IMR-90 (cell line): ENCODE data around the gene ACOT12. TPM values are rescaled to one million over a fixed set of nuclear protein-coding genes. Genes with fewer than 3 reads are reported as not detected.

Experiments
- ATAC-seq: fragments of 200-7000 bp; cut with Tn5 transposase; 2 replicates; pipeline ENCODE4 v1.9.1; 2020; ENCODE audit warnings: low read depth, mild to moderate bottlenecking, moderate library complexity
- BruUV-seq: library from RNA; stranded (reverse); fragments of 400-500 nt; replicated peaks from 2 replicates; lab custom pipeline; 2021; lab: Mats Ljungman, UMichigan
- CTCF ChIA-PET: fragments of 300-600 bp; formaldehyde crosslinking; extraction: SDS; loops from one replicate; lab custom pipeline; 2021; ENCODE audit warnings: antibody characterized with exemption; lab: Yijun Ruan, JAX
- POLR2A ChIA-PET: fragments of 300-600 bp; sonication (Branson Sonifier 250); formaldehyde crosslinking; loops from one replicate; lab custom pipeline; 2022; ENCODE audit warnings: antibody characterized with exemption; ENCODE audit not compliant: unreplicated experiment; lab: Charles Lee
- DNase-seq: peaks from one replicate; pipeline ENCODE4 v3.0.0; 2013
- H2AFZ ChIP-seq: replicated peaks from 2 replicates; pipeline ENCODE3; 2013; ENCODE audit warnings: low read length, mild to moderate bottlenecking; ENCODE audit not compliant: poor library complexity
- H2AK5ac ChIP-seq: 2 replicates; pipeline ENCODE4 v1.6.1; 2013; ENCODE audit warnings: low read depth, low read length, inconsistent platforms
- H2AK9ac ChIP-seq: replicated peaks from 2 replicates; pipeline ENCODE3; 2013; ENCODE audit warnings: mild to moderate bottlenecking, low read depth, low read length, moderate library complexity; ENCODE audit not compliant: poor library complexity
- H2BK120ac ChIP-seq: 2 replicates; pipeline ENCODE4 v1.6.1; 2013; ENCODE audit warnings: low read depth, low read length, inconsistent platforms
- H2BK15ac ChIP-seq: 3 replicates; pipeline ENCODE4 v1.6.1; 2013; ENCODE audit warnings: low read depth, low read length, inconsistent platforms
- H2BK20ac ChIP-seq: 2 replicates; pipeline ENCODE4 v1.6.1; 2013; ENCODE audit warnings: low read depth, mild to moderate bottlenecking, inconsistent platforms, low read length, moderate library complexity
- H2BK5ac ChIP-seq: 2 replicates; pipeline ENCODE4 v1.6.1; 2013; ENCODE audit warnings: mild to moderate bottlenecking, low read depth, low read length, inconsistent platforms; ENCODE audit not compliant: poor library complexity, severe bottlenecking
- H3K14ac ChIP-seq: replicated peaks from 2 replicates; pipeline ENCODE4 v1.6.1; 2013; ENCODE audit warnings: low read depth, low read length, inconsistent platforms
- H3K18ac ChIP-seq: 2 replicates; pipeline ENCODE4 v1.6.1; 2013; ENCODE audit warnings: low read depth, low read length, control low read depth
- H3K23ac ChIP-seq: 2 replicates; pipeline ENCODE4 v1.6.1; 2013; ENCODE audit warnings: low read depth, low read length, inconsistent platforms
- H3K27ac ChIP-seq: 2 replicates; pipeline ENCODE4 v1.5.1; 2013; ENCODE audit warnings: mild to moderate bottlenecking, control low read depth, low read length; ENCODE audit not compliant: insufficient read depth
- H3K27me3 ChIP-seq: 2 replicates; pipeline ENCODE4 v1.6.1; 2013; ENCODE audit warnings: low read length; ENCODE audit not compliant: control insufficient read depth, insufficient read depth
- H3K36me3 ChIP-seq: 2 replicates; pipeline ENCODE4 v1.6.1; 2013; ENCODE audit warnings: low read length, mixed read lengths; ENCODE audit not compliant: control insufficient read depth, insufficient read depth
- H3K4ac ChIP-seq: 2 replicates; pipeline ENCODE4 v1.6.1; 2013; ENCODE audit warnings: low read depth, low read length, inconsistent platforms
- H3K4me1 ChIP-seq: 2 replicates; pipeline ENCODE4 v1.6.1; 2013; ENCODE audit warnings: low read length, mixed read lengths; ENCODE audit not compliant: control insufficient read depth, insufficient read depth
- H3K4me2 ChIP-seq: 2 replicates; pipeline ENCODE4 v1.6.1; 2013; ENCODE audit warnings: low read depth, mild to moderate bottlenecking, control low read depth, low read length, moderate library complexity
- H3K4me3 ChIP-seq: 2 replicates; pipeline ENCODE4 v1.5.1; 2013; ENCODE audit warnings: low read depth, mild to moderate bottlenecking, control low read depth, low read length, moderate library complexity; ENCODE audit not compliant: insufficient read depth
- H3K56ac ChIP-seq: 2 replicates; pipeline ENCODE4 v1.6.1; 2013; ENCODE audit warnings: low read length, inconsistent platforms; ENCODE audit not compliant: insufficient read depth; ENCODE audit errors: extremely low read depth
- H3K79me1 ChIP-seq, 2 experiments: 2 replicates each; pipeline ENCODE4 v1.6.1; 2013; ENCODE audit warnings: low read length in 2 of 2, inconsistent platforms in 1 of 2, low read depth in 1 of 2
- H3K9ac ChIP-seq: 2 replicates; pipeline ENCODE4 v1.6.1; 2013; ENCODE audit warnings: low read depth, low read length, control low read depth
- H3K9me1 ChIP-seq: 2 replicates; pipeline ENCODE4 v1.6.1; 2013; ENCODE audit warnings: low read length, inconsistent platforms; ENCODE audit not compliant: insufficient read depth
- H3K9me3 ChIP-seq: 2 replicates; pipeline ENCODE4 v1.6.1; 2013; ENCODE audit warnings: low read length; ENCODE audit not compliant: control insufficient read depth, insufficient read depth
- H4K20me1 ChIP-seq: 2 replicates; pipeline ENCODE4 v1.6.1; 2013; ENCODE audit warnings: low read length, inconsistent platforms; ENCODE audit not compliant: insufficient read depth
- H4K5ac ChIP-seq: 2 replicates; pipeline ENCODE4 v1.6.1; 2013; ENCODE audit warnings: mild to moderate bottlenecking, low read depth, low read length, control low read depth
- H4K8ac ChIP-seq, 2 experiments: 2 replicates each; pipeline ENCODE4 v1.6.1; 2013; ENCODE audit warnings: low read depth in 2 of 2, low read length in 2 of 2, control low read depth in 1 of 2, inconsistent platforms in 1 of 2
- H4K91ac ChIP-seq: 2 replicates; pipeline ENCODE4 v1.6.1; 2013; ENCODE audit warnings: low read depth, low read length, inconsistent platforms; ENCODE audit not compliant: insufficient read depth
- POLR2A ChIP-seq: IDR thresholded peaks from 2 replicates; pipeline ENCODE4 v1.6.1; 2012; ENCODE audit warnings: mild to moderate bottlenecking, low read depth, low read length
- RFX5 ChIP-seq: IDR thresholded peaks from 2 replicates; pipeline ENCODE4 v1.8.0; 2012; ENCODE audit warnings: low read depth, mild to moderate bottlenecking, low read length, moderate library complexity
- WGBS, 2 experiments: methylation state at CpG; one replicate each; pipeline versions ENCODE4 v1.1.5 to v1.1.7; 2013; ENCODE audit warnings: missing lambda C conversion rate in 2 of 2; ENCODE audit not compliant: insufficient read length in 1 of 2; ENCODE audit errors: extremely low coverage in 2 of 2; 5-methylcytosine and 5-hydroxymethylcytosine counted together
- dilution Hi-C: fragments of 300-500 bp; cut with HindIII; formaldehyde crosslinking; loops from one replicate; pipeline ENCODE4 v1.14.3; 2018; ENCODE audit warnings: low sequenced_read_pairs; ENCODE audit not compliant: unreplicated experiment
- in situ Hi-C: fragments of 300-500 bp; cut with MboI; formaldehyde crosslinking; loops from 3 replicates; pipeline ENCODE4 v1.14.3; 2019; ENCODE audit warnings: low sequenced_read_pairs, inconsistent platforms, mixed read lengths
- intact Hi-C: fragments of 100-400 bp; cut with micrococcal nuclease; formaldehyde crosslinking; loops from 2 replicates; pipeline ENCODE4 v1.10.0; 2022
- polyA plus RNA-seq, 3 experiments: library from polyadenylated mRNA; depleted of rRNA; stranded (reverse); fragments of >200 nt; gene quantifications; 2 replicates each; pipeline ENCODE4 v1.2.3, GENCODE V29; 2012; ENCODE audit warnings: low replicate concordance in 1 of 3
- total RNA-seq: library from RNA; depleted of rRNA; stranded (reverse); fragments of >200 nt; gene quantifications from 2 replicates; pipeline ENCODE4 v1.2.3, GENCODE V29; 2012

ACOT12 gene
- total and polyA plus RNA-seq, 2 of the 4 experiments (the other 2 are of a cell fraction) = not detected

DNA sequence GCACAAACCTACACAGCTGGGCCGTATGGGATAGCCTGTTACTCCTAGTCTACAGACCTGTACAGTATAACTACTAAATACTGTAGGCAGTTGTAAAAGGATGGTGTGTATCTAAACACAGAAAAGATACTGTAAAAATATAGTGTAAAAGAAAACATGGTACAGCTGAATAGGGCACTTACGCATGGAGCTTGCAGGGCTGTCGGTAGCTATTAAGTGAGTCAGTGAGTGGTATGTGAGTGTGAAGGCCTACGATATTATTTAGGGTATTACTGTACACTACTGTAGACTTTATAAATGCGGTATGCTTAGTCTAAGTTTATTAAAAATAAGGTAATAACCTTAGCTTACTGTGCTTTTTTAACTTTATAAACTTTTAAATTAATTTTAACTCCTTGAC lies 91.3 kb downstream of the ACOT12 start:
- CTCF ChIA-PET = interaction anchor here (0.6 to 1.0 kb wide), 5 partner anchors 11 to 923 kb away, joined by 3 to 4 read pairs (median 3); no protein-coding TSS in a partner anchor
- Histone ChIP-seq H3K9ac (no peak overlapping the region), H2AFZ (no peak overlapping the region)

More for the DNA sequence above, 91.3 kb downstream of the ACOT12 start:
- Histone ChIP-seq H3K36me3 (peaks cover 2% of the 10 kb centered on the region), H3K27ac (no peak overlapping the region; the same call in 1 of the 2 replicates), H3K23ac (peak overlapping the region; percentile 67; the same call in 1 of the 2 replicates), H3K4me2 (peak overlapping the region; percentile 72), H3K4me1 (peaks cover 4% of the 10 kb centered on the region), H3K56ac (no peak overlapping the region), H4K8ac (peak overlapping the region; percentile 66 to 75), H3K27me3 (no peaks in the 10 kb centered on the region), H4K5ac (peak overlapping the region; percentile 28; the same call in 1 of the 2 replicates), H3K9me1 (peaks cover 3% of the 10 kb centered on the region; the same call in 1 of the 2 replicates), H3K14ac (peak overlapping the region; percentile 50), H2AK5ac (peak overlapping the region; percentile 80), H2BK120ac (peak overlapping the region; percentile 26; the same call in 1 of the 2 replicates), H3K9me3 (no peaks in the 10 kb centered on the region), H2BK5ac (peak overlapping the region; percentile 51), H3K4me3 (peak overlapping the region; percentile 61), H3K79me1 (peaks cover 14 to 61% of the 10 kb centered on the region in 2 experiments), H2BK20ac (no peak overlapping the region), H3K18ac (no peak overlapping the region), H4K91ac (0 out of 2 replicates have a peak overlapping the region, but pooled peaks have one; percentile 39), H4K20me1 (no peaks in the 10 kb centered on the region), H2BK15ac (0 out of 3 replicates have a peak overlapping the region, but pooled peaks have one; percentile 18), H3K4ac (peak overlapping the region; percentile 64), H2AK9ac (no peak overlapping the region)
- no TSS peak for BruUV-seq
- POLR2A ChIA-PET = interaction anchor here (0.6 kb wide), 2 partner anchors 73 to 1005 kb away, joined by 6 to 8 read pairs; no protein-coding TSS in a partner anchor
- TF ChIP-seq RFX5 (no peak), POLR2A (0 out of 2 replicates have a peak, but pooled peaks have one; percentile 10)
- WGBS, 2 experiments = 100% methylated on average over 1 of the region's 5 CpGs; no CpG with 5 or more reads in 1 of the 2 experiments
- in situ Hi-C loops (no loop called here), dilution Hi-C loops (no loop called here), intact Hi-C loops (loop anchor here (5.0 to 10.0 kb wide), 2 partner anchors 452 to 865 kb away; partner anchors contain the start of gene SSBP2)
- DNase-seq = peak; percentile 31
- no peak for ATAC-seq
